Measurements from ENCODE around the gene PAX5.

DNA sequence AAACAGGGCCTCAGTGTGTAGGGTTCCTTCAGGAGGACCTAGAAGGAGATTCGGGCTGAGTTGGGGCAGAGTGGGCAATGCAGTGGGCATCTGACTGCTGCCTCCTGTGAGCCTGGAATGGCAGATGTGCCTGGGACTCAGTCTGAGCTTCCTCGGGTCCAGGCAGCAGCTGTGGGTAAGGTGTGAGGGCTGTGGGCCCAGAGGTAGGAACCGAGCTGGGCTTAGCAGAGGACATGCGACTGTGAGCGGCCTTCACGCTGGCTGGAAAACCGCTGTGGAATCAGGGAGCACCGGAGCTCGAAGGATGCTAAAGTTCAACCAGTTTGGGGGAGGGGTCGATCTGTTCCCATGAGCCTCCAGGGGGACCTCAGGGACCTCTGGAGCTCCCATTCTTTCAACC lies 137.0 kb downstream of the PAX5 start:
- TF ChIP-seq SUZ12 (IDR thresholded peaks at IDR 0.05; ENCODE audit: extremely low read depth, insufficient read depth, insufficient read length) (no peak), ZNF274 (IDR thresholded peaks at IDR 0.05; ENCODE audit: low read depth, low read length) (no peak)

All from NT2/D1 (cell line).